ENCODE results near the gene SLC5A9. TPM values are rescaled to one million over a fixed set of nuclear protein-coding genes. Genes with fewer than 3 reads are reported as not detected.

The SLC5A9 gene
- total and polyA plus RNA-seq, 2 experiments from 2014 or later = 0.10 TPM

- H3K27me3 Mint-ChIP-seq (ENCODE audit: insufficient read depth, low read depth, poor library complexity) = peaks cover 3% of the 10 kb centered on the region
- Histone ChIP-seq H3F3A (replicated peaks; ENCODE audit: low read depth) (no peaks in the 10 kb centered on the region), H4K20me1 (replicated peaks; ENCODE audit: insufficient read depth) (no peaks in the 10 kb centered on the region), H3K4me2 (no peak overlapping the region), H3K9me2 (ENCODE audit: insufficient read depth) (0 out of 2 replicates have a peak, but pooled peaks cover 9% of the 10 kb centered on the region), H3K27me3 (ENCODE audit: insufficient read depth) (no peaks in the 10 kb centered on the region), H3K4me3 (no peak overlapping the region), H3K27ac (ENCODE audit: low read depth) (no peak overlapping the region), H3K36me3 (ENCODE audit: insufficient read depth) (no peaks in the 10 kb centered on the region), H2AFZ (peak overlapping the region; percentile 69; the same call in 1 of the 2 replicates), H3K79me2 (replicated peaks; ENCODE audit: insufficient read depth) (no peaks in the 10 kb centered on the region), H3K4me1 (ENCODE audit: insufficient read depth) (peaks cover 5% of the 10 kb centered on the region; the same call in 1 of the 2 replicates)
- H3K36me3 Mint-ChIP-seq (ENCODE audit: low read depth) = peaks cover 3% of the 10 kb centered on the region; the same call in 1 of the 3 replicates
- no peak overlapping the region for H3K27ac Mint-ChIP-seq
- H3K4me3 Mint-ChIP-seq = no peak overlapping the region
- ATAC-seq = no peak
- no peak for TF ChIP-seq ZNF462 (CRISPR knock-in tag; IDR thresholded peaks at IDR 0.05)
- TF ChIP-seq NANOG (IDR thresholded peaks at IDR 0.05; ENCODE audit: borderline replicate concordance) = no peak
- no peak for TF ChIP-seq ZNF114 (CRISPR knock-in tag; IDR thresholded peaks at IDR 0.05)
- no peak for TF ChIP-seq STAT1 (IDR thresholded peaks at IDR 0.05; ENCODE audit: unreplicated experiment)
- no peak for TF ChIP-seq ZNF331 (CRISPR knock-in tag; IDR thresholded peaks at IDR 0.05; ENCODE audit: low read depth)
- no peak for TF ChIP-seq EZH2 (IDR thresholded peaks at IDR 0.05; ENCODE audit: low read depth, unreplicated experiment)
- TF ChIP-seq, protein P1, sequence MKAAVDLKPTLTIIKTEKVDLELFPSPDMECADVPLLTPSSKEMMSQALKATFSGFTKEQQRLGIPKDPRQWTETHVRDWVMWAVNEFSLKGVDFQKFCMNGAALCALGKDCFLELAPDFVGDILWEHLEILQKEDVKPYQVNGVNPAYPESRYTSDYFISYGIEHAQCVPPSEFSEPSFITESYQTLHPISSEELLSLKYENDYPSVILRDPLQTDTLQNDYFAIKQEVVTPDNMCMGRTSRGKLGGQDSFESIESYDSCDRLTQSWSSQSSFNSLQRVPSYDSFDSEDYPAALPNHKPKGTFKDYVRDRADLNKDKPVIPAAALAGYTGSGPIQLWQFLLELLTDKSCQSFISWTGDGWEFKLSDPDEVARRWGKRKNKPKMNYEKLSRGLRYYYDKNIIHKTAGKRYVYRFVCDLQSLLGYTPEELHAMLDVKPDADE (IDR thresholded peaks at IDR 0.05) = no peak
- TF ChIP-seq REST (IDR thresholded peaks at IDR 0.05; ENCODE audit: unreplicated experiment) = no peak
- no peak for TF ChIP-seq JUNB (IDR thresholded peaks at IDR 0.05; ENCODE audit: unreplicated experiment)
- no peak for TF ChIP-seq CREB1 (CRISPR knock-in tag; IDR thresholded peaks at IDR 0.05; ENCODE audit: low read depth)
- no peak for TF ChIP-seq CTCF (conservative IDR thresholded peaks at IDR 0.05; ENCODE audit: low read depth in 2 of 2)
- no peak for TF ChIP-seq EZH2phosphoT487 (IDR thresholded peaks at IDR 0.05; ENCODE audit: unreplicated experiment)
- no peak for TF ChIP-seq POLR2AphosphoS5 (IDR thresholded peaks at IDR 0.05; ENCODE audit: low read depth)
- H3K9me3 Mint-ChIP-seq = peaks cover 12% of the 10 kb centered on the region; the same call in 2 of the 3 replicates
- H3K4me1 Mint-ChIP-seq = no peaks in the 10 kb centered on the region
- no peak for DNase-seq (ENCODE audit: low spot score)
Measured at GRCh38 chr1:48175116-48175515, 47.4 kb upstream of the SLC5A9 start.

Measured in GM23338 (cell line).